ENCODE data around the gene AP1M1. TPM values are rescaled to one million over a fixed set of nuclear protein-coding genes. Genes with fewer than 3 reads are reported as not detected.

Gene AP1M1
- total RNA-seq, 1 donor = 43.8 TPM

GRCh38 chr19:16199275-16199932, 1.7 kb downstream of the AP1M1 start:
- H3K4me1 ChIP-seq (ENCODE audit: insufficient read depth, low read length) = peaks cover 48% of the 10 kb centered on the region
- no peaks in the 10 kb centered on the region for H3K9me3 ChIP-seq (ENCODE audit: low read depth, low read length)
- no peaks in the 10 kb centered on the region for H3K27me3 ChIP-seq (ENCODE audit: insufficient read depth, low read length)
- no peak overlapping the region for H3K4me3 ChIP-seq (ENCODE audit: low read length)

GRCh38 chr19:16200038-16201010, 2.6 kb downstream of the AP1M1 start:
- no peak overlapping the region for H3K4me3 ChIP-seq (ENCODE audit: low read length)
- H3K27me3 ChIP-seq (ENCODE audit: insufficient read depth, low read length) = no peaks in the 10 kb centered on the region
- H3K9me3 ChIP-seq (ENCODE audit: low read depth, low read length) = no peaks in the 10 kb centered on the region
- H3K4me1 ChIP-seq (ENCODE audit: insufficient read depth, low read length) = peaks cover 48% of the 10 kb centered on the region

- Histone ChIP-seq H3K4me1 (ENCODE audit: insufficient read depth, low read length) (peaks cover 48% of the 10 kb centered on the region), H3K27me3 (ENCODE audit: insufficient read depth, low read length) (no peaks in the 10 kb centered on the region), H3K9me3 (ENCODE audit: low read depth, low read length) (no peaks in the 10 kb centered on the region), H3K4me3 (ENCODE audit: low read length) (no peak overlapping the region)
Observed at GRCh38 chr19:16201011-16201391, 3.3 kb downstream of the AP1M1 start.

GRCh38 chr19:16202320-16203255, 4.9 kb downstream of the AP1M1 start:
- H3K4me1 ChIP-seq (ENCODE audit: insufficient read depth, low read length) = peaks cover 40% of the 10 kb centered on the region
- no peaks in the 10 kb centered on the region for H3K9me3 ChIP-seq (ENCODE audit: low read depth, low read length)

GRCh38 chr19:16203256-16204004, 5.7 kb downstream of the AP1M1 start:
- Histone ChIP-seq H3K9me3 (ENCODE audit: low read depth, low read length) (no peaks in the 10 kb centered on the region), H3K4me3 (ENCODE audit: low read length) (no peak overlapping the region), H3K4me1 (ENCODE audit: insufficient read depth, low read length) (peaks cover 35% of the 10 kb centered on the region), H3K27me3 (ENCODE audit: insufficient read depth, low read length) (no peaks in the 10 kb centered on the region)

More at GRCh38 chr19:16202320-16203255, 4.9 kb downstream of the AP1M1 start:
- H3K4me3 ChIP-seq (ENCODE audit: low read length) = no peak overlapping the region
- H3K27me3 ChIP-seq (ENCODE audit: insufficient read depth, low read length) = no peaks in the 10 kb centered on the region

- no peaks in the 10 kb centered on the region for H3K27me3 ChIP-seq (ENCODE audit: insufficient read depth, low read length)
- H3K9me3 ChIP-seq (ENCODE audit: low read depth, low read length) = no peaks in the 10 kb centered on the region
- peaks cover 30% of the 10 kb centered on the region for H3K4me1 ChIP-seq (ENCODE audit: insufficient read depth, low read length)
- no peak overlapping the region for H3K4me3 ChIP-seq (ENCODE audit: low read length)
Observed at GRCh38 chr19:16204005-16204294, 6.2 kb downstream of the AP1M1 start.

GRCh38 chr19:16205205-16206045, 7.7 kb downstream of the AP1M1 start:
- H3K4me1 ChIP-seq (ENCODE audit: insufficient read depth, low read length) = peaks cover 15% of the 10 kb centered on the region
- no peak overlapping the region for H3K4me3 ChIP-seq (ENCODE audit: low read length)

GRCh38 chr19:16206046-16206605, 8.4 kb downstream of the AP1M1 start:
- no peaks in the 10 kb centered on the region for H3K9me3 ChIP-seq (ENCODE audit: low read depth, low read length)
- peaks cover 12% of the 10 kb centered on the region for H3K4me1 ChIP-seq (ENCODE audit: insufficient read depth, low read length)
- no peaks in the 10 kb centered on the region for H3K27me3 ChIP-seq (ENCODE audit: insufficient read depth, low read length)
- H3K4me3 ChIP-seq (ENCODE audit: low read length) = no peak overlapping the region

More at GRCh38 chr19:16205205-16206045, 7.7 kb downstream of the AP1M1 start:
- Histone ChIP-seq H3K9me3 (ENCODE audit: low read depth, low read length) (no peaks in the 10 kb centered on the region), H3K27me3 (ENCODE audit: insufficient read depth, low read length) (no peaks in the 10 kb centered on the region)

GRCh38 chr19:16206637-16207036, 8.9 kb downstream of the AP1M1 start:
- Histone ChIP-seq H3K4me1 (ENCODE audit: insufficient read depth, low read length) (peaks cover 12% of the 10 kb centered on the region), H3K27me3 (ENCODE audit: insufficient read depth, low read length) (no peaks in the 10 kb centered on the region), H3K9me3 (ENCODE audit: low read depth, low read length) (no peaks in the 10 kb centered on the region), H3K4me3 (ENCODE audit: low read length) (no peak overlapping the region)

GRCh38 chr19:16207063-16207462, 9.4 kb downstream of the AP1M1 start:
- Histone ChIP-seq H3K4me1 (ENCODE audit: insufficient read depth, low read length) (peaks cover 12% of the 10 kb centered on the region), H3K27me3 (ENCODE audit: insufficient read depth, low read length) (no peaks in the 10 kb centered on the region), H3K9me3 (ENCODE audit: low read depth, low read length) (no peaks in the 10 kb centered on the region), H3K4me3 (ENCODE audit: low read length) (no peak overlapping the region)

GRCh38 chr19:16207490-16208025, 9.8 kb downstream of the AP1M1 start:
- Histone ChIP-seq H3K27me3 (ENCODE audit: insufficient read depth, low read length) (no peaks in the 10 kb centered on the region), H3K9me3 (ENCODE audit: low read depth, low read length) (no peaks in the 10 kb centered on the region), H3K4me3 (ENCODE audit: low read length) (no peak overlapping the region), H3K4me1 (ENCODE audit: insufficient read depth, low read length) (peaks cover 12% of the 10 kb centered on the region)

GRCh38 chr19:16208064-16208759, 10.5 kb downstream of the AP1M1 start:
- no peaks in the 10 kb centered on the region for H3K9me3 ChIP-seq (ENCODE audit: low read depth, low read length)
- no peaks in the 10 kb centered on the region for H3K27me3 ChIP-seq (ENCODE audit: insufficient read depth, low read length)
- H3K4me1 ChIP-seq (ENCODE audit: insufficient read depth, low read length) = peaks cover 6% of the 10 kb centered on the region
- H3K4me3 ChIP-seq (ENCODE audit: low read length) = no peak overlapping the region
